T-helper 9 cell (primary cell): ENCODE results near the gene CENPF.

Source experiments
- DNase-seq: peaks from one replicate; pipeline ENCODE4 v3.0.0-alpha.2; 2020

The CENPF gene

DNA sequence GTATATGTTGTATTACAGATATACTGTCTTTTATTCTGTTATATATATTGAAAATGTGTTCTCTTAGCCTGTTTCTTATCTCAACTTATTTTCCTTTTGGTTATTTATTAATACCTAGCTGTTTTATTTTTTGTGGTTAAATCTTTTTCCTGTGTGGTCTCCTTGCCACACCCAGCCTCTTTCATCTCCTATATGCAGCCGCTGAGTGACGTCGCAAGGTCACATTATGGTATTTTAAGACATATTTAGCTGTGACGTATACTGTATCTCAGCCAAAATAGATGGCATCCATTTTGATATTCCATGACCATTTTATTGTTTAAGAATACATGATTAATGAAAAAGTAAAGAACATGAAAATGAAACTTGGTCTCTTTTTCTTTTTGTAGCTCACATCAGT, 29.1 kb downstream of the CENPF start:
- peak; percentile 28 for DNase-seq

DNA sequence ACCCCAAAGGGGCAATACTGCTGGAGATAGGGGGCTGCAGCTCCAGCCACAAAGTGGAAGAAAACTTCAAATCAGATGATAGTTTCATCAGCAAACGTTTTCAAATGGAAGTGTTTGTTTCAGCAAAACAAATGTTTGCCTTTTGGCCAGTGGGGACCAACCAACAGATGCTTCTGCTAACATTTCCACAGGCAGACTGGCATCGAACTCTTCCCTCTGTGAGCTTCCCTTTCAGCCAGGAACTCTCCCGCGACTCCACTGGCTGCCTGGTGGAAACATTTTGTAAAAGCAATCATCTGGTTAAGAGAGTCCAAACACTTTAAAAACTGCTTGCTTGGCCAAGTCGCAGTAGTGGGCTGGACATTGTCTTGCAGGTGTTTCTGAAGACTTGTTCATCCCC, 30.7 kb downstream of the CENPF start:
- no peak for DNase-seq

DNA sequence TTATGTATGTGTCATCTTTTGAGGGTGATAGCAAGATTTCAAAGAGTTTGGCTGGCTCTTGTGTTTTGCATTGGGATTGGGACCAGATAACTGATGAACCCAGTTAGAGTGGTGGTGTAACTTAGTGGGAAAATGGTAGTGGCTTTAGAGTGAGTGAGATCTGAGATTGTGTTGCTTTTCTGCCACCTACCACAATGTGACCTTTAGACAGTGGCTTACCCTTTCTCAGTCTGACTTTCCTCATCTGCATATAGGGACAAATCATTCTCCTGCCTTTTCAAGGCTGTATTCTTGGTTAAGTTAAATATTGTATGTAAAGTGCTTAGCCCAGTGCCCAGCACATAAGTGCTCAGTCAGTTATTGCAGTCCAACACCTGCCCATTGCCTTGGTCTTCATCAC, 31.3 kb downstream of the CENPF start:
- DNase-seq, result no peak

DNA sequence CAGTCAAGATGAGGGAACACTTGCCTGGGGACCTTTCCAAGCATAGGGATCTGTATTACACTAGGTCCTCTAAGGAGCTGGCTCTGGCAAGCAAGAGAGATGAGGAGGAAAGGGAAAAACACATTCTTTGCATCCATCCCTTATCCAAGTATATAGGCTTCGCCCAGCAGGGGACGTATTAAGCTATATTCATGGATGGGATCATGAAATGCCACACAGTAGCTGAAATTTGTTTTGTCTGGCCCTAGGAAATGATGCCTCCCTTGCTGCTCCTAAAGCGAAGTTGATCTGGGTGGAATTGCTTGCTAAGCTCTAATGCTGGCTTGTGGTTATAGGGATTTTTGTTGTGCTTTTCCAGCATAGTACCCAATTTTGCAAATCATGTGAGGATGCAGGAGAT, 32.1 kb downstream of the CENPF start:
- DNase-seq, result no peak

DNA sequence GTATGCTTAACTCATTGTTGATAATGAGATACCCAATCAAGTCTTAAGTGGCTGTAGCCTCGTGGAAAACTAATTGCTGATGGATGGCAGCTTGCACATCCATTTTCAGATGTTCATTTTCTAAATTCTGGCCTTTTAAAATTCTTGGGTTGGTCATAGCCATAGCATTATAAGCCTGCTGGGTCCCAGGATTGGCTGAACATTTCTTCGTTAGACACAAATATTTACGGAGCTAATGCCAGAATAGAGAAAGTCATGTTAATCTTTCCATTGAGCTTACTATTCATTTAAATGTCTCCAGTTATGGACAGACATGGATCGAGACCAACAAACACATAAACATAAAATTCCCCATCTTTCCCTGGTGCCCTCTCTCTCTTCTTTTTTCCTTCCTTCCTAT, 32.5 kb downstream of the CENPF start:
- no peak for DNase-seq

DNA sequence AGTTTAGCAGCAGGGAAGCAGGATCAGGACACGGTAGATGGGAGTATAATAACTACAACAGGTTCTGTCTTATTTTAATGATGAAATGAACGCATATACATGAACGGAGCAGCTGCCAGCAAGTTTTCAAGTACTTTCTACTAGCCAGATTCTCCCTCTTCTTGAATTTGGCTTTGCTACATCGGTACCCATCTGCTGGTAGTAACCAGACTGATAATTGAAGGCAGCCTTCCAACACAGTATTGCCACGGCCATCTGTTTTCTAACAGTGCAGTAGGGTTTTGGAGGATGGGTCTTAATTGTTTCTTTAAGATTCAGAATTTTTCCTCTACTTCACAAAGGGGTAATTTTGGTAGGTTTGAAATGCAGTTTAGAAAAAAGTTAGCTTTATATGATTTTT, 33.4 kb downstream of the CENPF start:
- no peak for DNase-seq

DNA sequence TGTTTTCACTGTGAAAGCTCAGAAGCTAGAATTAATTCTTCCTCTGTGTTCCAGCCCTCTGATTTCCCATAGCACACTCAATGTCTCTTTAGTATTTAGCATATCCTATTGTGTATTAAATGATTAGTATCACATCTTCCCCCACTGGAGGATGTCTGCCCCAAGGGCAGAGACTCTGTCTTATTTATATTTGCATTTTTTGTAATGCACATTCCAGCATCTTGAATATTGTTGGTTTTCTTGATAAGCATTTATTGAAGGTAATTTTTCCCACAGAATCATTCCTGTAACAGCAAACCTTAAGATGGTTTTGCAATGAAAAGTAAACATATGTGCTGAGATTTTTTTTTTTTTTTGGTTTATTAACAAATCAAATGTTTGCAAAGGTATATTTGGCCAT, 34.1 kb downstream of the CENPF start:
- DNase-seq, result no peak

DNA sequence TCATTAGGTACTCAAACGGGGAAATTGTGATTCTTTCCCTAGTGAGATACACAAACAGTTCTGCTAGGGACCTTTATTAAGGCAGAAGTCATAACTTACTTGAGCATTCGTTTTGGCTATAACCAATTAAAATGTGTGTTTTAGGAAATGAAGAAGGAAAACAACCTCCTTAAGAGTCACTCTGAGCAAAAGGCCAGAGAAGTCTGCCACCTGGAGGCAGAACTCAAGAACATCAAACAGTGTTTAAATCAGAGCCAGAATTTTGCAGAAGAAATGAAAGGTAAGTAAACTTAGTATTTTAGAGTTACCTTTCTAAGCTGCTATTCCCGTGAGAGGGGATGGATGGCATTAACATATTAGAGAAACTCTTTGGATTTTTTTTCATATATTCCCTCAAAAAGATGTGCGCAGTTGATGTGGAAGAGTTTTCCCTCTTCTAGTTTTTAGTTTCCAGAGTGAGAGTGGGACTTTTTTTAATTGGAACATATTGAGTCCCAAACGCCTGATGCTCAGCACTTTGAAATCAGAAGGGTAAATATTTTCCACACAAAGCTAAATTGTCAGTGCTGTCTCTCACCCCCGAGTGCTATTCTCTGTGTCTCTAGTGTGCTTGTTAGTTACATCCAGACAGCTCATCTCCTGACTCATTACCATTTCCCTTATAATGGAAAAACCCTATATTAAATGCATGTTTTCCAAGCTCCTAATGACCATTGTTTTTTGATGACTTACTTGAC, 34.9 kb downstream of the CENPF start:
- no peak for DNase-seq

DNA sequence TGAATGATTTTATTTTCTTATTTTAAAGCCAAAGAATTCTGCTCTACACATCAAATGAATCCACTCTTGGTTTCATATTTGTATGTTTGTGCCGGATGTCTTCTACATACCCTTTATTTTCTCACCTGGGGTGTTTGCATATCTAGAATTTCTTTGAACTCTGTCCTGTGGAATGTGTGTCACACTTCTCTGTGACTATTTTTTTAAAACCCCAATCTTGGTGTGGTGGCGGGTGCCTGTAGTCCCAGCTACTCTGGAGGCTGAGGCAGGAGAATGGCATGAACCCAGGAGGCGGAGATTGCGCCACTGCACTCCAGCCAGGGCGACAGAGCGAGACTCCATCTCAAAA, 35.4 kb downstream of the CENPF start:
- no peak for DNase-seq

DNA sequence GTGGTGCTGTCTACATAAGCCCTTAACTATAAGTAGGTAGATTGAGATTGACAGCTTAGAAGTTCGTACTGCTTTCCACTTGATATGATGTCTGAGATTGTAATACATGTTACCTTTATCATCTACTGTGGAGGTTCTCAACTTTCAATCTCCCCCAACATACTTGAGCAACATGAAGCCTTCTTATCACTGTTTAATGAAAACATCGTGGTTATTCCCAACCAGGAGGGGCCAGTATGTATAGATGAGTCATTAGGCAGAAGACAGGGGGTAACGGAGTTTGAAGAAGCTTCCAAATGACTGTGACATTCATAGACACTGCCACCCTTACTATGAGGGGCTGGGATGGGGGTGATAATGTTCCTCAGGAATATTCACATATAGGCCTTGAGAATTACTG, 36.0 kb downstream of the CENPF start:
- no peak for DNase-seq

DNA sequence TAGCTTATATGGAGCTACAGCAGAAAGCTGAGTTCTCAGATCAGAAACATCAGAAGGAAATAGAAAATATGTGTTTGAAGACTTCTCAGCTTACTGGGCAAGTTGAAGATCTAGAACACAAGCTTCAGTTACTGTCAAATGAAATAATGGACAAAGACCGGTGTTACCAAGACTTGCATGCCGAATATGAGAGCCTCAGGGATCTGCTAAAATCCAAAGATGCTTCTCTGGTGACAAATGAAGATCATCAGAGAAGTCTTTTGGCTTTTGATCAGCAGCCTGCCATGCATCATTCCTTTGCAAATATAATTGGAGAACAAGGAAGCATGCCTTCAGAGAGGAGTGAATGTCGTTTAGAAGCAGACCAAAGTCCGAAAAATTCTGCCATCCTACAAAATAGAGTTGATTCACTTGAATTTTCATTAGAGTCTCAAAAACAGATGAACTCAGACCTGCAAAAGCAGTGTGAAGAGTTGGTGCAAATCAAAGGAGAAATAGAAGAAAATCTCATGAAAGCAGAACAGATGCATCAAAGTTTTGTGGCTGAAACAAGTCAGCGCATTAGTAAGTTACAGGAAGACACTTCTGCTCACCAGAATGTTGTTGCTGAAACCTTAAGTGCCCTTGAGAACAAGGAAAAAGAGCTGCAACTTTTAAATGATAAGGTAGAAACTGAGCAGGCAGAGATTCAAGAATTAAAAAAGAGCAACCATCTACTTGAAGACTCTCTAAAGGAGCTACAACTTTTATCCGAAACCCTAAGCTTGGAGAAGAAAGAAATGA, 37.6 kb downstream of the CENPF start:
- DNase-seq, result no peak

DNA sequence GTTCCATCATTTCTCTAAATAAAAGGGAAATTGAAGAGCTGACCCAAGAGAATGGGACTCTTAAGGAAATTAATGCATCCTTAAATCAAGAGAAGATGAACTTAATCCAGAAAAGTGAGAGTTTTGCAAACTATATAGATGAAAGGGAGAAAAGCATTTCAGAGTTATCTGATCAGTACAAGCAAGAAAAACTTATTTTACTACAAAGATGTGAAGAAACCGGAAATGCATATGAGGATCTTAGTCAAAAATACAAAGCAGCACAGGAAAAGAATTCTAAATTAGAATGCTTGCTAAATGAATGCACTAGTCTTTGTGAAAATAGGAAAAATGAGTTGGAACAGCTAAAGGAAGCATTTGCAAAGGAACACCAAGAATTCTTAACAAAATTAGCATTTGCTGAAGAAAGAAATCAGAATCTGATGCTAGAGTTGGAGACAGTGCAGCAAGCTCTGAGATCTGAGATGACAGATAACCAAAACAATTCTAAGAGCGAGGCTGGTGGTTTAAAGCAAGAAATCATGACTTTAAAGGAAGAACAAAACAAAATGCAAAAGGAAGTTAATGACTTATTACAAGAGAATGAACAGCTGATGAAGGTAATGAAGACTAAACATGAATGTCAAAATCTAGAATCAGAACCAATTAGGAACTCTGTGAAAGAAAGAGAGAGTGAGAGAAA, 38.4 kb downstream of the CENPF start:
- DNase-seq, result no peak

DNA sequence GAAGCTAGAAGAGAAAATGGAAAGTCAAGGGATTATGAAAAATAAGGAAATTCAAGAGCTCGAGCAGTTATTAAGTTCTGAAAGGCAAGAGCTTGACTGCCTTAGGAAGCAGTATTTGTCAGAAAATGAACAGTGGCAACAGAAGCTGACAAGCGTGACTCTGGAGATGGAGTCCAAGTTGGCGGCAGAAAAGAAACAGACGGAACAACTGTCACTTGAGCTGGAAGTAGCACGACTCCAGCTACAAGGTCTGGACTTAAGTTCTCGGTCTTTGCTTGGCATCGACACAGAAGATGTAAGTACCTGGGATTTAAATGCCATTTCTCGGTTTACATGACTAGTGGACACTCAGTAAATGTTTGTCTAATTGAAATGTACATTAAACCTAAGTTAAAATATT, 40.0 kb downstream of the CENPF start:
- DNase-seq, result no peak

DNA sequence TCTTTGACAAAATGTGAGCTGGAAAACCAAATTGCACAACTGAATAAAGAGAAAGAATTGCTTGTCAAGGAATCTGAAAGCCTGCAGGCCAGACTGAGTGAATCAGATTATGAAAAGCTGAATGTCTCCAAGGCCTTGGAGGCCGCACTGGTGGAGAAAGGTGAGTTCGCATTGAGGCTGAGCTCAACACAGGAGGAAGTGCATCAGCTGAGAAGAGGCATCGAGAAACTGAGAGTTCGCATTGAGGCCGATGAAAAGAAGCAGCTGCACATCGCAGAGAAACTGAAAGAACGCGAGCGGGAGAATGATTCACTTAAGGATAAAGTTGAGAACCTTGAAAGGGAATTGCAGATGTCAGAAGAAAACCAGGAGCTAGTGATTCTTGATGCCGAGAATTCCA, 42.7 kb downstream of the CENPF start:
- DNase-seq, result no peak

DNA sequence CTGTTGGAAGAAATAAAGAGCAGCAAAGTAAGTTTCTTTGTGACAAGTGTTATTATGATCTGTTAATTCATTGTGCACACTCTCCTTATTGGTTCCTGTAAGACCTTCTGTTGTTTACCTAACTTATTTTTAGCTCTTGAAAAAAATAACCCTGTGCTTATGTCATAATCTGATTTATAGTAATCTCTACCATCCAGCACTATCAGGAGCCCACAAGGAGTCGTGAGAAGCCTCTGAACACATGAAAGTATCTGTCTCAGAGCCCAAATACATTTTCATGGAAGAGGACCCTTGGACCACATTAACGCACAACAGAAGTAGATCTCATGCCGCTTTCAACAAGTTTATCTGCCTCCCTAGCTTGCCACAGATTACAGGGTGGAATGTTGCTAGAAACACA, 45.8 kb downstream of the CENPF start:
- DNase-seq, result no peak

DNA sequence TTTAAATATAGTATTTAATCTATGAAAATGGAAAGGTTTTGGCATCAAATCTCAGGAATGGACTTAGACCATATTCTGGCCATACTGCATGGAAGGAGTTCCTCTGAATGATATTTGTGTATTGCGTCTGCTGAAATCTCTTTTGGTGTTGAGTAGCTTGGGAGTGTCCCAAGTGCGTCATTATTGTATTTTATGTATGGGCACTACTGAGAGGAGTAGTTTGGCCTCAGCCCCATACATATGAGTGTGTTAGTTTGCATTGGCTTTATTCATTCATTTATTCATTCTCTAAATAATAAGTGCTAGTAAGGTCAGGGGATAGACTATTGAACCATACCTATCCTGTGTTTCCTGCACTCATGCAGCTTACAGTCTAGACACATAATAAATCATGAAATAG, 46.6 kb downstream of the CENPF start:
- no peak for DNase-seq

DNA sequence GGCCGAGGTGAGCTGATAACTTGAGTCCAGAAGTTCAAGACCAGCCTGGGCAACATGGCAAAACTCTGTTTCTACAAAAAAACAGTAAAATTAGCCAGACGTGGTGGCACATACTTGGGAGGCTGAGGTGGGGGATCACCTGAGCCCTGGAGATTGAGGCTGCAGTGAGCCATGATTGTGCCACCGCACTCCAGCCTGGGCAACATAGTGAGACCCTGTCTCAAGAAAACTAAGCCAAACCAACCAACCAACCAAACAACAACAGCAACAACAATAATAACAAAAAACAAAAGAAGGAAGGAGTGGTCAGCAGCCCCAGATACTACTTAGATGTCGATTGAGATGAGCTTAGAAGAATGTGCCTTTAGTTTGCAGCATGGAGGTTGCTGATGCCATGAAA, 47.7 kb downstream of the CENPF start:
- DNase-seq, result no peak

DNA sequence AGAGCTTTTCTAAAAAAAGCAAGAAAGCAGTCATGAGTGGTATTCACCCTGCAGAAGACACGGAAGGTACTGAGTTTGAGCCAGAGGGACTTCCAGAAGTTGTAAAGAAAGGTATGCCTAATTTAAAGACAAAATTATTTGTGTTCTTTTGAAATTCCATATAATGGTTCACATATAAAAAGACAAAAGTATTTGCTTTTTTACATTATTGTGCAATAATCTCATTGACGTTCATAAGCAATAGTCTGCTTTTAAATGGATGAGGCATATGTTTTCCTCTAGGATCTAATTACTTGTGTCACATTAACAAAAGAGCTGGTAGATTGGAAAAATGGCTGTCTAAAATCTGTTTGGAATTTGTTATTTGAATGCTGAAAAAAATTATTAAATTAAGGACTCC, 54.3 kb downstream of the CENPF start:
- no peak for DNase-seq

DNA sequence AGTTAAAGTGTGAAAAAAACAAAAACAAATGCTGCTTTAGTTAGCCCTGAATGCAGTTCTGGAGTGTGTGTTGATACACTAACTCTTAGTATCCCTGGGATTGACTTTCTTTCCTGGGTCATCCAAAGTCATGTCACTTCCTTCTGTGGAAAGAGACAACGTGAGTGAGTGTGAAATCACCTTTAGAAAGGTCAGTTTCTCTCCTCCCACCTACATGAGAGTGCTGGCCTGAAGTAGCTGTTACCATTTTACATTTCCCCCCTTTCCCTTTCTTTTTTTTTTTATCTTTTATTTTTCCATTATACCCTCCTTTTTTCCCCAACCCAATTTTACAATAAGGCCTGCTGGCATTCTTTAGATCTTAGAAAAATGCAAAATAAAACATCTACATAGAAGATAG, 55.2 kb downstream of the CENPF start:
- no peak for DNase-seq

DNA sequence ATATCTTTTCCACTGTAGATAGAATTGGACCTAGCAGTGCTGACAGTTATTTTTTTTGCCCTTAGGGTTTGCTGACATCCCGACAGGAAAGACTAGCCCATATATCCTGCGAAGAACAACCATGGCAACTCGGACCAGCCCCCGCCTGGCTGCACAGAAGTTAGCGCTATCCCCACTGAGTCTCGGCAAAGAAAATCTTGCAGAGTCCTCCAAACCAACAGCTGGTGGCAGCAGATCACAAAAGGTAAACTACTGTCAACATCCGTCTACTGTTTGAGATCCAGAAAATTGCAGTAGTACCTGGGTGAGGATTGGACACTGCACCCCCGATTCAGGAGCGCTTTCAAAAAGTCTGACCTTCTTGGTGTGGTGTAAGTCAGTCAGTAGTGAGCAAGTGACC, 55.8 kb downstream of the CENPF start:
- no peak for DNase-seq

DNA sequence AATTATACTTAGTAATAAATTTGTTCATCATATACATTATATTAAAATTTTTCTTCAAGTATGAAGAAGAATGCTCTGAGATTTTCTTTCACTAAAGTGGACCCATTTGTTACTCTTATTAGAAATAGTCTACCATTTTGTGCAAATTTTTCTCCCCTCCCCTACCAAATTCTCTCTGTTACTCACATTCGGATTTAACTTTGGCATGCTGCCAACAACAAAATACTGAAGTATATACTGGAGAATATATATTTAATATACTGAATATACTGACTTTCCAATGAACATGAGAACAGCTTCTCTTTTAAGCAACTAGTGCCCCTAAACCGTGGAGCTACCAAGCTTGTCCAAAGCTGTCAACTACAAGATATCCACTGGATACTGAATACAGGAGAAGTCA, 57.2 kb downstream of the CENPF start:
- no peak for DNase-seq

DNA sequence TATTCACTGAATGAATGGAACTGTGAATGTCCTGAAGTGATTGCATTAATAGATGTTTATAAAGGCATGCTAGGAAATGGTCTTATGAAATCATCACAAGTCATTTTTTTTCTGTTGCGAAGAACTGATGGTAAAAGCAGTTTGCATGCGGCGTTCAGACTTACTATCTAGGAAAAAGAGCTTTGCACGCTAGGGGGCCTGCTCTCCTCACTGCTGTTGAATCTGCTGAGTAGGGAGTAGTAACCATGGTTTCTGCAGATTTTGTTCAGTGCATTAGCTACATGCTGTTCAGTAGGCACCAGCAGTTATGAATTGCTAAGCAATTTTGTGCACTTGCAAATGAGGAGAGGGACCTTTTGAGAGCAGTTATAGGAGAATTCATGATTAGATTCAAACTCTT, 57.9 kb downstream of the CENPF start:
- DNase-seq, result no peak

DNA sequence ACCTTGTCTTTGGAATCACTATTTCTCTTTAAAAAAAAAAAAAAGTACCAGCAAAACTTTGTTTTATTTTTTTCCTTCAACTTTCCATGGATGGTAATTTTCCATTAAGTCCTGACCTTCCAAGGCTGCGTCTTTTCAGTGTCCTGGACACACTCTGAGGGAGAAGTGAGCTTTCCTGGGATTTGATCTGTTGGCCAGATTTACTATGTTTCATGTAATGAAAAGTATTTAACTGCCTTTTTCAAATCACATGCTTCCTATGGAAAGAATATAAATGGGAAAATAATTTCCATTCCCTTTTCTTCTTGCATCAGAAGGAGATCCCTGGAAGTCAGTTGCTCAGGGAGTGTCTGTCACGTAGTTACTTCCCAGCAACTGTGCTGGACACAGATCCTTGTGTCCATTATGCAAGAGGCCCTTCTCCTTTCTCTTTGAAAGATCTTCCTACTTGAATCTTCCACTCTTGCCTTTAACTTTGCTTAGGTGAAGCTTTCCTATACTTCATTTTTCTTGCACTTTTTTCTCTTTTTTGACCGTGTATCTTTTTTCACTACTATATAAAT, 59.3 kb downstream of the CENPF start:
- no peak for DNase-seq
